ENCODE data around the gene MT1M.
"Not testable (repeated sequence)": the region's sequence is repeated elsewhere in the genome, so short reads cannot be mapped to it uniquely, and the experiment has no call there.

Gene MT1M

DNA sequence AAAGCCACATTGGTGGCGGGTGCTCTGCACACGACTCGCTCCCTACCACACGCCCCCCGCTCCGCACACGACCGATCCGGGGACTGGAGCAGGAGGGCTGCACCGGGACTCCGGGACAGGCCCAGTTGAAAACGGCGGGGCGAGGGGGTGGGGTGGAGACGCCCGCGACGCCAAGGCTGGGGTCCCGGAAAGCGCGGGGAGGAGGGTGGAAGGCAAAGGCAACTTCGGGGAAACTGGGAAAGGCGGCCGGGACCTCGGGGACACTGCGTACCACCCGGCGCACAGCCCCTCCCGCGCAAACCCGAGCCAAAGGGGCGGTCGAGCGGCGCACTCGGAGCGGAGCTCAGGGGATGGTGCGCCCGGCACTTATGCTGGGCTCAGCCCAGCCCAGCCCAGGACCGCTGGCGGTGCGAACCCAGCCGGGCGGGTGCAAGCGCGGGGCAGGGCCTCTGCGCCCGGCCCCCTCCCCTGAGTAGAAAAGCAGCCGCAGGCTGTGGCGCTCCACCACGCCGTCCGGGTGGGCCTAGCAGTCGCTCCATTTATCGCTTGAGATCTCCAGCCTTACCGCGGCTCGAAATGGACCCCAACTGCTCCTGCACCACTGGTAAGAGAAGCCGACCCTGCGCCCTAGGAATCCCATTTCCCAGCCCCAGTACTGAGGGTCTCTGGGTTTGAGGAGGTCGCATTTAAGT lies at the start of gene MT1M:
MT1M (plus strand) TSS at position 504 of the 692 bp plus-strand sequence; CDS start at position 577, 73 bp downstream.
- H3K4me3 ChIP-seq (ENCODE audit: low read length), result no peak within 1 kb of the TSS
- TF ChIP-seq ZNF274 (IDR thresholded peaks at IDR 0.05; ENCODE audit: low read depth, low read length), result no peak

- not testable (repeated sequence) for H3K4me3 ChIP-seq (ENCODE audit: low read length)
These were observed 49.5 kb upstream of the MT1M start for GRCh38 chr16:56582911-56583310.

GRCh38 chr16:56583351-56584168 lies 48.9 kb upstream of the MT1M start:
- no peak overlapping the region for H3K4me3 ChIP-seq (ENCODE audit: low read length)
- no peak for TF ChIP-seq ZNF274 (IDR thresholded peaks at IDR 0.05; ENCODE audit: low read depth, low read length)

GRCh38 chr16:56584276-56584675 lies 48.2 kb upstream of the MT1M start:
- TF ChIP-seq ZNF274 (IDR thresholded peaks at IDR 0.05; ENCODE audit: low read depth, low read length), result no peak

DNA sequence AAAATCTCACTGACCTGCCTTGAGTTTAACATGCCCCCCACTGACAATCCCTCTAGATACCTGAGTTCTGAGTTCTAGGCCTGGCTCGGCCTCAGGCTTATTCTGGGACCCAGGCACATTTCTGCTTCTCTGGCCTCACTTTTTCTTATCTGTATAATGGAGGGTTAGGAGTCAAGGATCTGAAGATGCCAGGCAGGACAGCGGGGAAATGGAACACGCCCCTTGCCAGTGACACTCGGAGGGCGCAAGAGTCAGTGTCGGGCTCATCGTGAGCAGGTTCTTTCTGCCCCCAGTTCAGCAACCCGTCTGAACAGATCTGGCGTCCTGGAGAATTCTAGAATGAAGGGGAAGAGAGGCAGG lies 43.7 kb upstream of the MT1M start:
- TF ChIP-seq ZNF274 (IDR thresholded peaks at IDR 0.05; ENCODE audit: low read depth, low read length), result no peak
- no peak overlapping the region for H3K4me3 ChIP-seq (ENCODE audit: low read length)

More at GRCh38 chr16:56584276-56584675, 48.2 kb upstream of the MT1M start:
- no peak overlapping the region for H3K4me3 ChIP-seq (ENCODE audit: low read length)

GRCh38 chr16:56589141-56590039 lies 43.1 kb upstream of the MT1M start, which contains the start of gene MT3:
Gene MT3 (plus strand): TSS chr16:56589528. CDS start chr16:56589591, 63 bp downstream.
- no peak for TF ChIP-seq ZNF274 (IDR thresholded peaks at IDR 0.05; ENCODE audit: low read depth, low read length)
- H3K4me3 ChIP-seq (ENCODE audit: low read length), result no peak within 1 kb of the TSS; the same call in 1 of the 2 replicates

DNA sequence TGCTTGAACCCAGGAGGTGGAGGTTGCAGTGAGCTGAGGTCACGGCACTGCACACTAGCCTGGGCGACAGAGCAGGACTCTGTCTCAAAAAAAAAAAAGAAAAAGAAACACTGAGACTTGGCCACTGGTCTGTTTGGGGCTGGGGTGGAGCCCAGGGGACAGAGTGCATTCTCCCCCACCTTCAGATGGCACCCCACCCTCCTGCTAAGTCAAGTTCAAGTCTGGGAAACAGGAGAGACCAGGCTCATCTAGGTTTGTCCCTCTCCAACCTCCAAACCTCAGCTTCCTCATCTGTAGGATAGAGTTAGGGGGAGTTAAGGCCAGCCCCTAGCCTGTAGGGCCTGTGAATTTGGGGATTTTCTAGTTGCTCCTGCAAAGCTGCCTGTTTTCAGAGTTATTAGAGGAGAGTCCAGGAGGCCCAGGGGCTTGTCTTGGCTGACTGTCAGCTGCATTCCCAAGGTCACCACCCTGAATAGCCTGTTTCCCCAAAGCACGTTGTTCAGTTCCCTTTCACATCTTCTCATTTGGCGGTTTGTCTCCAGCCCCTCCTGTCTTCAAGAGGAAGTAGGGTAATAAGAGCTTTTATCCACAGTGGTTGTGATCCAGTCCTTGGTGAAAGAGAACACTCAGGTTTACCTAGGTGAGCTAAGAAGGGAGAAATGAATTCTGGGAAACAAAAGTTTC lies 40.9 kb upstream of the MT1M start:
- no peak overlapping the region for H3K4me3 ChIP-seq (ENCODE audit: low read length)
- TF ChIP-seq ZNF274 (IDR thresholded peaks at IDR 0.05; ENCODE audit: low read depth, low read length), result no peak

DNA sequence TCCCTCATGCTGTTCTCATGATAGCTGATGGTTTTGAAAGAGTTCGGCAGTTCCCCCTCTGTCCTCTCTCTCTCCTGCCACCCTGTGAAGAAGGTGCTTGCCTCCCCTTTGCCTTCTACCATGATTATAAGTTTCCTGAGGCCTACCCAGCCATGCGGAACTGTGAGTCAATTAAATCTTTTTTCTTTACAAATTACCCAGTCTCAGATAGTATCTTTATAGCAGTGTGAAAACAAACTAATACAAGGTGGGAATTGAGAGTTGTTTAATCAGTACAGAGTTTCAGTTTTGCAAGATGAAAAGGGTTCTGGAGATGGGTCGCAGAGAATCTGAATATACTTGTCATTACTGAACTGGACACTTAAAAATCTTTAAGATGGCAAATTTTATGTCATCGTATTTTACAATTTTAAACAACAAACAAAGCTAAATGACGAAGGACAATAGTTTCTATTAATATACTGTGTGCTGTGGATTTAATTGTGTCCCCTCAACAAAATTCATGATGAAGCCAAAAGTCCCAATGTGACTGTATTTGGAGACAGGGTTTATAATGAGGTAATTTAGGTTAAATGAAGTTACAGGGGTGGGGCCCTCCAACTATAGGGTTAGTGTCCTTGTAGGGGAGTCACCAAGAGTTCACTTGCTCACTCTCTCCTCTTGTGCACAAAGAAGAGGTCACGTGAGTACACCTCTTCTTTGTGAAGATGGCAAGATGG lies 38.7 kb upstream of the MT1M start:
- TF ChIP-seq ZNF274 (IDR thresholded peaks at IDR 0.05; ENCODE audit: low read depth, low read length), result no peak
- no peak overlapping the region for H3K4me3 ChIP-seq (ENCODE audit: low read length)

DNA sequence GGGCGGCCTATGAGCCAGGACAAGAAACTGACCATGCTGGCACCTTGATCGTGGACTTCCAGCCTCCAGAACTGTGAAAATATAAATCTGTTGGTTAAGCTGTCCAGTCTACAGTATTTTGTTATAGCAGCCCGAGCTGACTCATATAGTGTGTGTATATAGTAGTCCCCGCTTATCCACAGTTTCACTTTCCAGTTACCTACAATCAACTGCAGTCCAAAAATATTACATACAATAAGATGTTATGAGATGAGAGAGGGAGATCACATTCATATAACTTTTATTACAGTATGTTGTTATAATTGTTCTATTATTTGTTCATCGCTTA lies 38.2 kb upstream of the MT1M start:
- H3K4me3 ChIP-seq (ENCODE audit: low read length), result no peak overlapping the region
- TF ChIP-seq ZNF274 (IDR thresholded peaks at IDR 0.05; ENCODE audit: low read depth, low read length), result no peak

GRCh38 chr16:56600398-56600999 lies 32.0 kb upstream of the MT1M start:
- H3K4me3 ChIP-seq (ENCODE audit: low read length), result no peak overlapping the region
- no peak for TF ChIP-seq ZNF274 (IDR thresholded peaks at IDR 0.05; ENCODE audit: low read depth, low read length)

- no peak overlapping the region for H3K4me3 ChIP-seq (ENCODE audit: low read length)
- TF ChIP-seq ZNF274 (IDR thresholded peaks at IDR 0.05; ENCODE audit: low read depth, low read length), result no peak
These were observed 31.1 kb upstream of the MT1M start for GRCh38 chr16:56601325-56601724.

DNA sequence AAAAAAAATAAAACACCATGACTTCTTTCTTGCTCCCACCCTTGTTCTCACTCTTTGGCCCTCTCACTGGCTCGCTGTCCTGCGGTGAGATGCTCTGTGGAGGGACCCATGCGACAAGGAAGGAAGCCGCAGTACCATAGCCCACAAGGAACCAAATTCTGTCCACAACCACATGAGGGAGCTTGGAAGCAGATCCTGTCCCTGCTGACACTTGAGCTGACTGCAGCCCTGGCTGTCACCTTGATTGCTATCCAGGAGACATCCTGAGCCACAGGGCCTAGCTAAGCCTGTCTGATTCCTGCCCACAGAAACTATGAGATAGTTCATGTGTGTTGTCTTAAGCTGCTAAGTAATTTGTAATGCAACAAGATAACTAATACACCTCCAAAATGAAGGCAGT lies 28.9 kb upstream of the MT1M start:
- no peak for TF ChIP-seq ZNF274 (IDR thresholded peaks at IDR 0.05; ENCODE audit: low read depth, low read length)
- H3K4me3 ChIP-seq (ENCODE audit: low read length), result no peak overlapping the region

- TF ChIP-seq ZNF274 (IDR thresholded peaks at IDR 0.05; ENCODE audit: low read depth, low read length), result no peak
- H3K4me3 ChIP-seq (ENCODE audit: low read length), result no peak overlapping the region
These were observed 27.5 kb upstream of the MT1M start for GRCh38 chr16:56604966-56605365.

Data from GM08714 (cell line).